ENCODE results near the gene G6PC1. TPM values are rescaled to one million over a fixed set of nuclear protein-coding genes. Genes with fewer than 3 reads are reported as not detected.

G6PC1 gene
- total and polyA plus RNA-seq, 2 of the 13 experiments (the other 11 are each of a cell fraction or from before 2014, with no cell fraction given), result 1.7 to 37.9 TPM

DNA sequence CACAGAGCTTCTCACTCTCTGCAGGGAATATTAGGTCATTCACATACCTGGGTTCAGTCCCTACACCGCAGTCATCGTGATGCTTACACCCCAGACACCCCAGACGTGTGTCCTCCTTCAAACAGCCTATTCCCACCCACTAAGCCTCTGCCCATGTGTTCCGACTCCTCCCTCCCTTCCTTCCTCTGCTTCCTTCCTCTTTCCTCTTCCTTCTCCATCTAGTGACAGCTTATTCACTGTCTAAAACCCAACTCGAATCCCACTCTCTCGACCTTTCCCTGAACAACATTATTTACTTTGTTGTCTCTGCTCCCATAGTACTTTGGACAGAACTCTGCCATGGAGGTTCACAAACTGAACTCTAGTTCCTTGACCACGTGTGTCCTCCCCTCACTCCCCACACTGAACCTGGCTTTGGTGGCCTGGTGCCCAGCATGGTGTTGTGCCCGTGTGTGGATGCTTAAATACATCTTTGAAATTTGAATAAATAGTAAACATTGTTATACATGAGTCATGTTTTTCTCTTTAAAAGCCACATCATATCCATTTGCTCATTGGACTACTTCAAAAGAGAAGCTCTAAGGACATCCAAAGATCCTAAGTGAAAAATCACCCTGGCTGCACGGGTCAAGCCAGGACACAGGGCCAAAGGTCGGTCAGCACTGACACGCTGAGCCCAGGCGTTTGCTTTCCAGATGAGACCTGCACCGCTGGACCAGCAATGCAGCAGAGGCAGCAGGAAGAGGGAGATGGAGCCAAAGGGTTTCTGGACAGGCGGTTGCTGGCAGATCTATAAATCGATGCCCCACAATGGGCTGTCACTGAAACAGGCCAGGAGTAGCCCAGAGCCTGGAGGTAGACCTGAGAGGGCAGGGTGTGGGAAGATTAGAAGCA lies 14.1 kb upstream of the G6PC1 start (continued):
- TF ChIP-seq POLR2AphosphoS2 (IDR thresholded peaks at IDR 0.05; ENCODE audit: low read depth, low read length) (no peak), MTF1 (CRISPR knock-in tag; IDR thresholded peaks at IDR 0.05) (no peak), THAP11 (CRISPR knock-in tag; IDR thresholded peaks at IDR 0.05) (peak; percentile 70; the same call in 1 of the 2 replicates), SMAD9 (CRISPR knock-in tag; IDR thresholded peaks at IDR 0.05) (no peak), ZNF335 (CRISPR knock-in tag; IDR thresholded peaks at IDR 0.05) (peak; percentile 63; the same call in 1 of the 2 replicates), SNRNP70 (IDR thresholded peaks at IDR 0.05; ENCODE audit: low read depth, low read length) (no peak), PHF21A (CRISPR knock-in tag; IDR thresholded peaks at IDR 0.05) (peak; percentile 93), KLF11 (CRISPR knock-in tag; IDR thresholded peaks at IDR 0.05) (no peak), PAX8 (CRISPR knock-in tag; IDR thresholded peaks at IDR 0.05; ENCODE audit: borderline replicate concordance) (0 out of 2 replicates have a peak, but pooled peaks have one; percentile 77), ZNF230 (CRISPR knock-in tag; IDR thresholded peaks at IDR 0.05) (peak; percentile 89; the same call in 1 of the 2 replicates), ZNF879 (CRISPR knock-in tag; IDR thresholded peaks at IDR 0.05) (no peak), ZNF460 (CRISPR knock-in tag; IDR thresholded peaks at IDR 0.05; ENCODE audit: borderline replicate concordance) (peak; percentile 66; the same call in 1 of the 2 replicates), ZNF367 (CRISPR knock-in tag; IDR thresholded peaks at IDR 0.05; ENCODE audit: borderline replicate concordance) (no peak), MAFF (IDR thresholded peaks at IDR 0.05; ENCODE audit: low read depth, low read length) (peak; percentile 18; the same call in 1 of the 2 replicates)
- TF ChIP-seq, protein P1, sequence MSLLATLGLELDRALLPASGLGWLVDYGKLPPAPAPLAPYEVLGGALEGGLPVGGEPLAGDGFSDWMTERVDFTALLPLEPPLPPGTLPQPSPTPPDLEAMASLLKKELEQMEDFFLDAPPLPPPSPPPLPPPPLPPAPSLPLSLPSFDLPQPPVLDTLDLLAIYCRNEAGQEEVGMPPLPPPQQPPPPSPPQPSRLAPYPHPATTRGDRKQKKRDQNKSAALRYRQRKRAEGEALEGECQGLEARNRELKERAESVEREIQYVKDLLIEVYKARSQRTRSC (CRISPR knock-in tag; IDR thresholded peaks at IDR 0.05; ENCODE audit: low read depth), result 0 out of 2 replicates have a peak, but pooled peaks have one; percentile 73
- TF ChIP-seq, protein P2, sequence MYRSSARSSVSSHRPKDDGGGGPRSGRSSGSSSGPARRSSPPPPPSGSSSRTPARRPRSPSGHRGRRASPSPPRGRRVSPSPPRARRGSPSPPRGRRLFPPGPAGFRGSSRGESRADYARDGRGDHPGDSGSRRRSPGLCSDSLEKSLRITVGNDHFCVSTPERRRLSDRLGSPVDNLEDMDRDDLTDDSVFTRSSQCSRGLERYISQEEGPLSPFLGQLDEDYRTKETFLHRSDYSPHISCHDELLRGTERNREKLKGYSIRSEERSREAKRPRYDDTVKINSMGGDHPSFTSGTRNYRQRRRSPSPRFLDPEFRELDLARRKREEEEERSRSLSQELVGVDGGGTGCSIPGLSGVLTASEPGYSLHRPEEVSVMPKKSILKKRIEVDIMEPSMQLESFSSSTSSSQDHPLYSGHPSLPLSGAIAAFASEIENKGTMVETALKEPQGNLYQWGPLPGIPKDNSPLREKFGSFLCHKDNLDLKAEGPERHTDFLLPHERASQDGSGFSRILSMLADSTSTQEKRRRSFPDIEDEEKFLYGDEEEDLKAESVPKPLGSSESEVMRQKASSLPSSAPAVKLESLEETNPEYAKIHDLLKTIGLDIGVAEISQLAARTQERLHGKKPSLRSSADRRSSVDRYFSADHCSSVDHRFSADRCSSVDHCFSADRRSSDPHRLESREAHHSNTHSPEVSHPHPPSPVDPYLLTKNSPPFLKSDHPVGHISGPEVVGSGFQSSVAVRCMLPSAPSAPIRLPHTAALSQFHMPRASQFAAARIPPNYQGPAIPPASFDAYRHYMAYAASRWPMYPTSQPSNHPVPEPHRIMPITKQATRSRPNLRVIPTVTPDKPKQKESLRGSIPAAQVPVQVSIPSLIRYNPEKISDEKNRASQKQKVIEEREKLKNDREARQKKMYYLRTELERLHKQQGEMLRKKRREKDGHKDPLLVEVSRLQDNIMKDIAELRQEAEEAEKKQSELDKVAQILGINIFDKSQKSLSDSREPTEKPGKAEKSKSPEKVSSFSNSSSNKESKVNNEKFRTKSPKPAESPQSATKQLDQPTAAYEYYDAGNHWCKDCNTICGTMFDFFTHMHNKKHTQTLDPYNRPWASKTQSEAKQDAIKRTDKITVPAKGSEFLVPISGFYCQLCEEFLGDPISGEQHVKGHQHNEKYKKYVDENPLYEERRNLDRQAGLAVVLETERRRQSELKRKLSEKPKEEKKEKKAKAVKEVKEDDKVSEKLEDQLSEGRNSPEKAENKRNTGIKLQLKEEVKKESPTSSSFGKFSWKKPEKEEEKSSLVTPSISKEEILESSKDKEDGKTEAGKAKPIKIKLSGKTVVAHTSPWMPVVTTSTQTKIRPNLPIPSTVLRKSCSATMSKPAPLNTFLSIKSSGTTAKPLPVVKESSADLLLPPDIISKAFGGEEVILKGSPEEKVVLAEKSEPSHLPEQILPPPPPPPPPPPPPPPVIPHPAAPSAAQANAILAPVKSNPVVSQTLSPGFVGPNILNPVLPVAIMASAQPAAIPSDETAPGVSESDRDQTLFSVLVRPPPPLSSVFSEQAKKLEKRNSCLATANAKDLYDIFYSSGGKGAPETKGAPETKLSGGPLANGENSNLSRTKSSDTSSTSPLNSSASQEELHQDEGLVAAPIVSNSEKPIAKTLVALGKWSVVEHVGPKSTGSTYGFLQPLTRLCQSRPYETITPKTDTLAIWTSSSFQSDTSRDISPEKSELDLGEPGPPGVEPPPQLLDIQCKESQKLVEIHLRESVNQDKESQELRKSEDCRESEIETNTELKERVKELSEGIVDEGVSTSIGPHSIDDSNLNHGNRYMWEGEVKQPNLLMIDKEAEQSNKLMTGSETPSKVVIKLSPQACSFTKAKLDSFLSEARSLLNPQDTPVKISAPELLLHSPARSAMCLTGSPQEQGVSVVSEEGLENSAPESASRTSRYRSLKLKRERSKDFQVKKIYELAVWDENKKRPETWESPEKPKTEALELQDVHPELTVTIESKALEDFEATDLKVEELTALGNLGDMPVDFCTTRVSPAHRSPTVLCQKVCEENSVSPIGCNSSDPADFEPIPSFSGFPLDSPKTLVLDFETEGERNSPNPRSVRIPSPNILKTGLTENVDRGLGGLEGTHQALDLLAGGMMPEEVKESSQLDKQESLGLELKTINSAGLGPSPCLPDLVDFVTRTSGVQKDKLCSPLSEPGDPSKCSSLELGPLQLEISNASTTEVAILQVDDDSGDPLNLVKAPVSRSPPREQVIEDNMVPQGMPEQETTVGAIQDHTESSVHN (CRISPR knock-in tag; IDR thresholded peaks at IDR 0.05), result 0 out of 2 replicates have a peak, but pooled peaks have one; percentile 62
- TF ChIP-seq, protein P3, sequence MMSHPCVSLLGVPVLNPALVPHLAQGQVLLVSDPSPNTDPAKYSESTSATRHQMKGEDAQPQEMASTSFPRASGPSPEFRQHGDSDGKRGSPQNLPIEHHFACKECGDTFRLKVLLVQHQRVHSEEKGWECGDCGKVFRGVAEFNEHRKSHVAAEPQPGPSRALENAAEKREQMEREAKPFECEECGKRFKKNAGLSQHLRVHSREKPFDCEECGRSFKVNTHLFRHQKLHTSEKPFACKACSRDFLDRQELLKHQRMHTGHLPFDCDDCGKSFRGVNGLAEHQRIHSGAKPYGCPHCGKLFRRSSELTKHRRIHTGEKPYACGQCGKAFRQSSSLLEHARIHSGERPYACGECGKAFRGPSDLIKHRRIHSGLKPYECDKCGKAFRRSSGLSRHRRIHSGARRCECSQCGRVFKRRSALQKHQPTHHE (CRISPR knock-in tag; IDR thresholded peaks at IDR 0.05; ENCODE audit: borderline replicate concordance), result no peak
- TF ChIP-seq, protein P4, sequence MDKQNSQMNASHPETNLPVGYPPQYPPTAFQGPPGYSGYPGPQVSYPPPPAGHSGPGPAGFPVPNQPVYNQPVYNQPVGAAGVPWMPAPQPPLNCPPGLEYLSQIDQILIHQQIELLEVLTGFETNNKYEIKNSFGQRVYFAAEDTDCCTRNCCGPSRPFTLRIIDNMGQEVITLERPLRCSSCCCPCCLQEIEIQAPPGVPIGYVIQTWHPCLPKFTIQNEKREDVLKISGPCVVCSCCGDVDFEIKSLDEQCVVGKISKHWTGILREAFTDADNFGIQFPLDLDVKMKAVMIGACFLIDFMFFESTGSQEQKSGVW (CRISPR knock-in tag; IDR thresholded peaks at IDR 0.05; ENCODE audit: borderline replicate concordance), result 0 out of 2 replicates have a peak, but pooled peaks have one; percentile 32

Measured in HepG2 (cell line).